HEK293 (cell line): Measurements from ENCODE around the gene ABHD5.

Experiments
- CTCF ChIP-seq: fragments of 450-650 bp; formaldehyde crosslinking; IDR thresholded peaks from 2 replicates; pipeline ENCODE4 v1.5.1; 2016; ENCODE audit warnings: missing biosample characterization, missing genetic modification characterization
- KLF16 ChIP-seq: fragments of 450-650 bp; formaldehyde crosslinking; IDR thresholded peaks from 2 replicates; pipeline ENCODE4 v1.5.1; 2017; ENCODE audit warnings: missing biosample characterization, missing genetic modification characterization
- PATZ1 ChIP-seq: fragments of 450-650 bp; formaldehyde crosslinking; IDR thresholded peaks from 2 replicates; pipeline ENCODE4 v1.5.1; 2016; ENCODE audit warnings: missing biosample characterization, missing genetic modification characterization
- ZFP37 ChIP-seq: fragments of 450-650 bp; formaldehyde crosslinking; IDR thresholded peaks from 2 replicates; pipeline ENCODE4 v1.5.1; 2016; ENCODE audit warnings: missing biosample characterization, missing genetic modification characterization
- ZFP41 ChIP-seq: fragments of 450-650 bp; formaldehyde crosslinking; IDR thresholded peaks from 2 replicates; pipeline ENCODE4 v1.5.1; 2016; ENCODE audit warnings: missing biosample characterization, missing genetic modification characterization, borderline replicate concordance
- ZNF138 ChIP-seq: fragments of 450-650 bp; formaldehyde crosslinking; IDR thresholded peaks from 2 replicates; pipeline ENCODE4 v1.5.1; 2016; ENCODE audit warnings: missing biosample characterization, missing genetic modification characterization, borderline replicate concordance
- ZNF140 ChIP-seq: fragments of 450-650 bp; formaldehyde crosslinking; IDR thresholded peaks from 2 replicates; pipeline ENCODE4 v1.5.1; 2016; ENCODE audit warnings: missing biosample characterization, missing genetic modification characterization
- ZNF157 ChIP-seq: fragments of 450-650 bp; formaldehyde crosslinking; IDR thresholded peaks from 2 replicates; pipeline ENCODE4 v1.5.1; 2016; ENCODE audit warnings: missing biosample characterization, missing genetic modification characterization
- ZNF202 ChIP-seq: fragments of 450-650 bp; formaldehyde crosslinking; IDR thresholded peaks from 2 replicates; pipeline ENCODE4 v1.5.1; 2016; ENCODE audit warnings: missing biosample characterization, missing genetic modification characterization, borderline replicate concordance
- ZNF274 ChIP-seq, 2 experiments: fragments of 200-500 bp in 1 of 2; fragments of 450-650 bp in 1 of 2; sonication (Bioruptor generic) in 1 of 2; formaldehyde crosslinking in 1 of 2; IDR thresholded peaks; 2 replicates each; pipeline versions ENCODE4 v1.5.1 to v1.6.1; 2014 to 2016; ENCODE audit warnings: borderline replicate concordance in 1 of 2, inconsistent platforms in 1 of 2, low read length in 1 of 2, missing biosample characterization in 1 of 2, missing genetic modification characterization in 1 of 2
- ZNF354C ChIP-seq: fragments of 450-650 bp; formaldehyde crosslinking; IDR thresholded peaks from 2 replicates; pipeline ENCODE4 v1.5.1; 2016; ENCODE audit warnings: missing biosample characterization, missing genetic modification characterization, low read depth, borderline replicate concordance

- TF ChIP-seq CTCF (tag by site-specific recombination) = no peak
- TF ChIP-seq KLF16 (tag by site-specific recombination) = no peak
- TF ChIP-seq ZNF138 (tag by site-specific recombination) = no peak
- no peak for TF ChIP-seq ZFP41 (tag by site-specific recombination)
- no peak for TF ChIP-seq ZNF202 (tag by site-specific recombination)
- TF ChIP-seq ZNF274 (IDR thresholded peaks at IDR 0.05; ENCODE audit: low read length) = no peak
- no peak for TF ChIP-seq ZNF274 (tag by site-specific recombination; IDR thresholded peaks at IDR 0.05; ENCODE audit: borderline replicate concordance)
- no peak for TF ChIP-seq ZNF140 (tag by site-specific recombination)
- TF ChIP-seq ZNF157 (tag by site-specific recombination) = no peak
- no peak for TF ChIP-seq ZNF354C (tag by site-specific recombination)
- TF ChIP-seq PATZ1 (tag by site-specific recombination) = no peak
- TF ChIP-seq ZFP37 (tag by site-specific recombination) = no peak
These were observed 4.8 kb upstream of the ABHD5 start for GRCh38 chr3:43685921-43686320.
